COLO668 (cell line): Measurements from ENCODE around the gene PARD3.

Source experiments
- DNase-seq: peaks from one replicate; lab custom pipeline; 2025; ENCODE audit not compliant: unreplicated experiment; lab: John Stamatoyannopoulos, UW

The PARD3 gene

DNA sequence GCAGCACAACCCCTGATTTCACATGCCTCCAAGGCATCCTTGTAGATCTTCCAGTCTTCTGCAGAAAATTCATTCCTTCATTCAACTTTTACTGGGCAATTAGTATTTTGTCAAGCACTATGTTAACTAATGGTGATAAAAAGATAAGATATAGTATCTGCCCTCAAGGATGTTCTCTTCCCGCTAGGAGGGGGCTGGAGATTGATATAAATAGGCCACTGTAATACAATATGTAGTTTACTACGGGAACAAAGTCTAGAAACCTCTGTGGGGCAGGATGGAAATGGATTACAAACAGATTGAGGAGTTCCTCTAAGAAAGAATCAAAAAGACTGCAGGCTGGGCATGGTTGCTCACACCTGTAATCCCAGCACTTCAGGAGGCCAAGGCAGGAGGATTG lies 10.3 kb upstream of the PARD3 start:
- DNase-seq, result no peak

DNA sequence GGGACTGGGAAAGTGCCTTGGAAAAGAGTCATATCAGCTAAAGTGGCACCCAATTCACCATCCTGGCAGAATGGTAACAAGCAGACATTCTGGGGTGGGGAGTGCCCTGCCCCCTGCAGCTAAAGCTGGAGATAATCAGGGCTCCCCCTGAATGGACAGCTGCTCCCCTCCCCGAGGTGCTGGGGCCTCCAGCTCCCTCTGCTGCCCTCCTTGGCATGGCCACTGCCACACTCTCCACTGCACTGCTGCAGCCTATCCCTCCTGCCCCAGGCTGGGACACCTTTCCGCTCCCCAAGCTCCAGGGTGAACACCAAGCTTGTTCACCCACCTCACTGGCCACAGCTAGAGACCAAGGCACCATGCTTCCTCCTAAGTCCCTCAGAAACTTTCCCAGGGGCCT lies 9.8 kb upstream of the PARD3 start:
- no peak for DNase-seq

DNA sequence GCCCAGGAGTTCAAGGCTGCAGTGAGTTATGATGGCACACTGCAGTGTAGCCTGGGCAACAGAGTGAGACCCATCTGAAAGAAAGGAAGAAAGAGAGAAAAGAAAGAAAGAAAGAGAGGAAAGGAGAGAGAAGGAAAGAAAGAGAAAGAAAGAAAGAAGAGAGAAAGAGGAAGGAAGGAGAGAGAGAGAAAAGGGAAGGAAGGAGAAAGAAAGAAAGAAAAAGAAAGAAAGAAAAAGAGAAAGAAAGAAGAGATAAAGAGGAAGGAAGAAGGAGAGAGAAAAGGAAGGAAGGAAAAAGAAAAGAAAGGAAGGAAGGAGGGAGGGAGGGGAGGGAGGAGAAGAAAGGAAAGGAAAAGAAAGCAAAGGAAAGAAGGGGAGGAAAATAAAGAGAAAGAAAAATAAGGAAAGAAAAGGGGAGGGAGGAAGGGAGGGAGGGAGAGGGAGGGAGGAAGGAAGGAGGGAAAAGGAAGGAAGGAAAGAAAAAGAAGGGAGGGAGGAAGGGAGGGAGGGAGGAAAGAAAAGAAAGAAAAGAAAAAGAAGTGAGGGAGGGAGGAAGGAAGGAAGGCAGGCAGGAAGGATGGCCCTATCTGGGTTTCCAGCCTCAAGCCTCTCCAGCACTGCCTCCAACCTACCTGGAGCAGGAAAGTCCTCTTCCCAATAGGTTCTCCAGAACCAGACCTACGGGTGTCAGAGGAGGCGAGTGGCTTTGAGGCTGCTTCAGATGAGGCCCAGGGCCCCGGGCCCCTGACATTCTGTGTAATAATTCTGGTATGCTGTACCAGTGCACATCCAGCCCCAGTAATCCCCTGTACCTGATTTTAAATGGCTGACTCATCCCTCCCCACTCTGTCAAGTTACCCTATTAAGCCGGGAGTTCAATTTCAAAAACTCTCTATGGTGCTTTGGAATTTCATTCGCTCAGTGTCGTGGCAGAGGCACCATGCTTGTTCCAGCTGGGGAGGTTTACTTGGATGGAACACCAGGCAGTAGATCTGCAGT lies 6.8 kb upstream of the PARD3 start:
- no peak for DNase-seq

DNA sequence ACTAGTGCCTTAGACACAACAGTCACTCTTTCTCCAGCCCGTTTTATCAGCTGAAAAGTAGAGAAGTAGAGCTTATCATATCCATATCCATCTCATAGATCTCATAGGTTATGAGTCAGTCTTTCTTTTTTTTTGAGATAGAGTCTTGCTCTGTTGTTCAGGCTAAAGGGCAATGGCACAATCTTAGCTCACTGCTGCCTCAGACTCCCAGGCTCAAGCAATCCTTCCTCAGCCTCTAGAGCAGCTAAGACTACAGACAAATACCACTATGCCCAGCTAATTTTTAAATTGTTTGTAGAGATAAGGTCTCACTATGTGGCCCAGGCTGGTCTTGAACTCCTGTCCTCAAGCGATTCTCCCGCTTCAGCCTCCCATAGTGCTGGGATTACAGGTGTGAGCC lies 2.5 kb upstream of the PARD3 start:
- no peak for DNase-seq

DNA sequence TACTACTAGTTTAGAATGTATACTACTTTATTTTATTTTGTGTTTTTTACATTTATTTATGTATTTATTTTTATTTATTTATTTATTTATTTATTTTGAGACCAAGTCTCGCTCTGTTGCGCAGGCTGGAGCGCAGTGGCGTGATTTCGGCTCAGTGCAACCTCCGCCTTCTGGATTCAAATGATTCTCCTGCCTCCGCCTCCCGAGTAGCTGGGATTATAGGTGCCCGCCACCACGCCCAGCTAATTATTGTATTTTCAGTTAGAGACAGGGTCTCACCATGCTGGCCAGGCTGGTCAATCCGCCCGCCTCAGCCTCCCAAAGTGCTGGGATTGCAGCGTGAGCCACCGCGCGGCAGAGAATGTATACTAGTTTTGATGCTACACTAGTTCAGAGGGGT lies 2.0 kb upstream of the PARD3 start:
- no peak for DNase-seq

DNA sequence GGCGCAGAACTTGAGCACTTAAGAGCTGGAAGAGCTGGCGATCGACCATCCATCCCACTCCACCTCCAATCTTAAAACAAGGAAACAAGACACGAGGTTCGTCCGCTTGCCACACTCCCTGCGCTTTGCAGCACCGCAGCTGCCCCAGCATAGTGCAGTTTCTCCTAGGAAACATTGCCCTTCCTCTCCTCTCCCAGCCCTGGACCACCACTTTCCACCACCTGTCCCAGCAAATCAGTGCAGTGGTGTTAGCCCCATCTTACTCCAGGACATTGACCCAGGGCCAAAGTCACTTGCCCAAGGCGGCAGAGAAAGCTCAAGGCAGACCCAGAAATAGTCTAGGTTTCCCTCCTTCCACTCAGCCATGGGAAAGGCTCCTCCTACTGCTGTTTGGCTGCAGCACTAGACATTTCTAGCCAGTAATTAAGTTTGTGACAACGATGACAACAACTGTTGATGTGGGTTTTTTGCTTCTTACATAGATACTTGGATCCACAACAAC lies 1.5 kb upstream of the PARD3 start:
- no peak for DNase-seq

DNA sequence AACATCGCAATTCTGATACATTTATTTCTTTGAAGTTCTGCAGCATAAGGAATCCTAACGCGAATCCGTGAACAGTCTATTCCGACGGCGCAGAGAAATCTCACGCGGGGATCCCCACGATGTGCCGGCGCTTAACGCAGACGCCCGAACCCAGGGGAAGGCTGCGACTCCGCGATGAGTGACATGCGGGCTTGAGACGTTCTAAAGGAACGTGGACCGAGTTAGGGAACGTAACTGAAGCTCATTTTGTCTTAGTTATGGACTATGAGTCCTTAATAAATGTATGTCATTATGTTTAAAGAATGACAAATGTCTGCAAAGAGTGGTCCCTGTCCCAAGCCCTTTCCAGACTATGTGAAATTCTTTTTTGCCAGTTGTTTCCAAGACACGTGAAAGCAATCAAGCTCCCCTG lies 995 bp upstream of the PARD3 start:
- DNase-seq, result no peak

DNA sequence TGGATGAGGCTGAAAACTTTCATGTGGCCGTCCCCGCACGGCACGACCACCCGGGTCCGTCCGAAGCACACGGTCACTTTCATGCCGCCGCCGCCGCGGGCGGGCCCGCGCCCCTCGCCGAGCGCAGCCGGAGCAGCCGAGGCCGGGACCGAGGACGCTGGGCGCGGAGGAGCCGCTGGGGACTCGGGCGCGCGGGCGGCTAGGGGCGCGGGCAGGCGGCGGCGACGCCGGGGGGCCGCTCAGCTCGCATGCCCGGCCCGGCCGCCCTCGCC lies 247 bp downstream of the PARD3 start:
- DNase-seq, result no peak

DNA sequence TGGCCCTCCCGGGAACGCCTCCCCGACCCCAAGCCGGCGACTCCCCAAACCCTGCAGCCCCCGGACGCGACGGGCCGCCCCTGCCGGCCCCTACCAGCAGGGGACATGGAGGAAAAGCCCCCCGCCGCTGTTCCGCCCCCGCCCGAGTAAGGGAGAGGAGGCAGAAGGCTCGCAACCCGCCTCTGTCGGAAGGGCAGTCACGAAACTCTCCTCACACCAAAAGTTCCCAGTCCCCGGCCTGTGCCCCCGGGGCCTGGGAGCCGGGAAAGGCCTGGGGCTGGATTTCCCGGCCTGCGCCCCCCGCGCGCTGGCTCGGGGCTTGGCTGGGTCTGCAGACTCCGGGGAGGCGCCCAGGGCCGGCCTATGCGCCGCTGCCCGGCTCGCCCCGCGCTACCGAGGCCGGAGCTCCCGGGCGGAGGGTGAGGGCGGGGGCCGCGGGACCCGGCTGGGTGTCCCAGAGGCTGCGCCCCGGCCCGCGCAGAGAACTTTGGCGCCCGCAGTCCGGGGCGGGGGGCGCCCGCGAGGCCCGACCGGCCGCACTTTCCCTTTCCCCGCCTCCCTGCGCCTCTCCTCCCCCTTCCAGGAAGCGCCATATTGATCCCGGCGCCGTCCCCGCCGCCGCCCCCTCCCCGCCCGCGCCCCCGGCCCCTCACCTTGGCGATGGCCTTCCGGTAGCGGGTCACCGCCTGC lies 728 bp downstream of the PARD3 start:
- peak; percentile 61 for DNase-seq

DNA sequence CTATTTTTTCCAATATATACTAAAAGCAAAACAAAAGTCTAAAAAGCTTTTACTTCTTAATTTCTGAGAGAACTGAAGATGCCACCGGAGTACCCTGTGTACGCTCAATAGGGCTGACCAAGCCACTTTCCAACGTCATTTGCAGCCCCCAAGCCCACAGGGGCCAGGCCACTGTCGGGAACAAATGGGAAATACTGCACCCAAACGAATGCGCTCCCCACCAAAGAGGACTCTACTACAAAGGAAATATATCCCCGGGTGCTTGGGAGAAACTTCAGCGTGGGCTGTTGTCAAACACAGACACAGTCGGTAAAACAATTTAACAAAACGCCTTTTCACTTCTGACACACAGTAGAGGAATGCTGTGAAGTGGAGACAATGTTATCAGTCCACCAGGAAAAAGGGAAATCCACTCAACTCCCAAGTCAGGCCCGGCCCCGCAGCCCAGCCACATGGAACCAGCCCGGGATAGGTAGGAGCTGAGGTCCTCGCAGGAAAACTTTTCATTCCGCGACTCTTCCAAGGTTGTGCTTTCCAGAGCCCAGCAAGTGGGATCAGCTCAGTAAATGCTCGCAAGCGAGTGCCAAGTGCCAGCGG lies 1.4 kb downstream of the PARD3 start:
- DNase-seq, result no peak

DNA sequence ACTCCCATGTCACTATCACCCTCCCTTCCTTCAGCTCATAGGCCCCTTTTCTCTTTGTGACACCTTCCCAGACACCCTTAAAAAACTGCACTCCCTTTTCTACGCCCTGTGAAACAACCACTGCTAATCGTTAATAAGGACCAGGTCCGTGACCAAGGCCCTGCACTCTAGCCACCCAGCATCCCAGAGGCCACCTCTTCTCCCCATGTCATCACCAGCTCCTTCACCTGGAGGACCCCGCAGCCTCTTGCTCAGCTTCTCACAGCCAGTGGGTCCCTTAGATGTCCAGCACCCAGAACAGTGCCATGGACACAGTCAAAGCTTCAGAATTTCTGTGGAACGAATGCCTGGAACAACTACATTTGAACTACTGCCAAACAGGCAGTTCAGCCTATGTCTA lies 2.3 kb downstream of the PARD3 start:
- no peak for DNase-seq

DNA sequence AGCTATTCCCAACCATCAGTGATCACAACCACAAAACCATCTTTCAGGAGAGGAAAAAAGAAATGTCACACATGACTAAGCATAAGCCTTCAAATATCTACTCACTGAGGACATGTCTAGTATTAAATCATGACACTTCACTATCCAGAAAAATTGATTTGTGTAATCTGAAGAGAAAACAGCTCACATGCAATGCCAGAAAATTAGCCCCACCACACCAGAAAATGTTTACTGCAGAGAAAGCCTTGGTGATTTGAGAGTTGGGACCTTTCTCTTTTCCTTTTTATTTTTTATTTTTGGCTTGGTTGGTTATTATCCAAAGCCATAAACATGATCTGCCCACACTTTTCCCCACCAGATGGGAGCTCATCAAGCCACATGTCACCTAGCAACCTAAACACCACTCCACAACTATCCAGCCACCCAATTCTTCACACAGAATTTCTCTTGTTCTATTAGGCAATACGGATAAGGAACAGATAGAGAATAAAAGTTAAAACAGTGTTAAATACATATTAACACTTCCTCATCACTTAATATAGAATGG lies 3.1 kb downstream of the PARD3 start:
- DNase-seq, result no peak

DNA sequence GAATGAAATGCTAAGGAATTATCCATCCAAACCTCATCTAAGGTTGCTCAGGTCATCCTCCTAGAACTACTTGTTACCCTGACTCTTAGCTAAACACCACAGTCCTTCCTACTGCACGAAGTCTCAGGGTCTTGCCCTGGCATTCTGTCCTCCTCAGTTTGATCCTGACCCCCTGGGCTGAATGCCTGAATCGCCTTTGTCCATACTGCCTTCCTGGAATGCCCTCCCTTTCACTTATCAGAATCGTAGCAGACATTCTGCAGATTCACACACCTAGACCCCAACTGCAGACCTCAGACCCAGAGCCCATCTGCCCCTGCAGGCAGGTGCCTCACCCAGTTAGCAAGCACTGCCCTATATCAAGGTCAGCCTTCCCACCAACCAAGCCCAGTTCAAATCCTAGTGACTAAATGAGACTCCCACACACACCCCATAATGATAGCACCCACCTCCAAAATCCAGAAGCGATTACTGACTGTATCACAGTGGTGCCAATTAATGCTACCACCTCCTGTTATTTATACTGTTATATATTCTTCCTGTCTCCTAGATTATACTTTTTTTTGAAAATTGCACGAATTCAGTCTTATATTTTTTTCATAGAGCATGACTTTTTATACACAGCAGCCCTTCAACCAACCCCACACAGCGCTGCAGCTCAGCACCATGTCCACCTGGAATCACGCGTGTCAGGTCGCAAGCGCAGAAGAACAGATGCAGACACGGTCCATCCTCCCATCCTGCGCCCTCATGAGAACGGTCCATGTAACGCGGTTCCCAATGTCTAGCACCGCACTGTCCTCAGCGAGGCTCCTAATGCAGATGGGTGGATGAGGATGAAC lies 3.7 kb downstream of the PARD3 start:
- DNase-seq, result no peak

DNA sequence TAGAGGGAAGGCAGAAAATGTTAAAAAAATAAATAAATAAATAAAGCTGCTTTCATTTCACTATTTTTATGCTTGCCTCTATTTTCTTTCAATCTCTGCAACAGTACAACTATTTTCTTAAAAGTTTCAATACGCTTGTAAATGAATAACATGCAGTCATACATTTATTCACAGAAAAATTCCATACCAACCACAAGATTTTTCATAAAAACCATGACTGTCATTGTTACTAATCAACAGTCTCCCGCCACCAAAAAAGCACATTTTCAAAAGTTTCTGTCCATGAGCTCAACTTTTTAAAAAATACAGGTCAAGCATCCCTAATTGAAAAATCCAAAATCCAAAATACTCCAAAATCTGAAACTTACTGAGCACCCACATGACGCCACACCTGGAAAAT lies 5.3 kb downstream of the PARD3 start:
- no peak for DNase-seq

DNA sequence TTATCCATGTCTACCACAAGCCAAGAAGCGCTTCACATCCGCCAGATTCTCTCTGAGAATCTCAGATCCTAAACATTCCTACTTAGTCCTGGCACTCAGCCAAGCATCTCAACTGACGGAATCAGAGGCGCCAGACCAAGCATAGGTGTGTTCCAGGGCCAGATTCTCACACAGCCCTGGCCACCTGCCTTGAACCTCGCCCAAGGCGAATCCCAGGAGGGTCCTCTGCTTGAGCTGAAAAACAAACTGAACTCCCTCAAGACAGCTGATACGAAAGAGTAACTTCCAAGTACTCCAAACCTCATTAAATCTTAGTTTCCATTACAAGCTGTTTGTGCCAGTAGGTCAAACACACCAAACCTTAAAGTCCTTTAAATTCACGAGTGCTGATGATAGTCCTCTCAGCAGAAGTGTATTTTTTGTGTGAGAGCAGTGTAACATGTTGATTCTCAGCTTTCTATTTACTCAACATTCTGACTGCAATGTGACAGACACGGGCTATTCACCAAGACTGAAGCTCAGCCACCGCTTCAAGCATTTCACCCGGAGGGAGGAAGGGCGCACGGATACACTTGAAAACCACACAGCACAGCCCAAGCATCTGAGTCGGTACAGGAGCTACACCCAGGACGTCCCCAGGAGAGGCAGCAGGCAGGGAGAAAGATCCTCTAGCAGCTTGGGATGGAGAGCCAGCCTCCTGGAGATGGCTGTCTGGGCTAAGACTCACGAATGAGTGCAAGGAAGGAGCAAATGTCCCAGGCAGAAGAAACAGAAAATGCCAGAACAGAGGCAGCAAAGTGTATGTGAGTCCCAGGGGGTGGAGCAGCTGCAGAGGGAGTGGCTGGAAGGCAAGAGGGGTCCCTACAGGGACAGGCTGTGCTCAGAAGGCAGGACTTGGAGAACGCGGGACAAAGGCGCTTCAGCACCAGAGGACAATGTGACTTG lies 6.0 kb downstream of the PARD3 start:
- DNase-seq, result peak; percentile 37

DNA sequence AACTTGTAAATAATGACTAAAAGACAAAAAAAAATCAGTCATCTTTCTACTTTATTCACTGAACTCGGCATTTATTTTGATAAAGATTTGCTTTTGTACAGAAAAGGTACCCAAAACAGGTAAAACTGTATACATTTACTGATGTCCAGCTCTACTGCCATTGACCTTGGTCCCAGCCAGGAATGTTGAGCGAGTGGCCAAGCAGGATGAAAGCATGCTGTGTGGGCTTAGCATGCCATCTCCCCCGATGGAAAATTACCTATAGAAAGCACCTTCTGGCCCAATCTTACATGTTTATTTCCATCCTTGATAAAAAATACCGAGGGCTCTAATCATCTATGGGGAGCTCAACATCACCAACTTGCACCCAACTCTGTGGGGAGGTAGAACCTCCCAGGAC lies 6.8 kb downstream of the PARD3 start:
- no peak for DNase-seq

DNA sequence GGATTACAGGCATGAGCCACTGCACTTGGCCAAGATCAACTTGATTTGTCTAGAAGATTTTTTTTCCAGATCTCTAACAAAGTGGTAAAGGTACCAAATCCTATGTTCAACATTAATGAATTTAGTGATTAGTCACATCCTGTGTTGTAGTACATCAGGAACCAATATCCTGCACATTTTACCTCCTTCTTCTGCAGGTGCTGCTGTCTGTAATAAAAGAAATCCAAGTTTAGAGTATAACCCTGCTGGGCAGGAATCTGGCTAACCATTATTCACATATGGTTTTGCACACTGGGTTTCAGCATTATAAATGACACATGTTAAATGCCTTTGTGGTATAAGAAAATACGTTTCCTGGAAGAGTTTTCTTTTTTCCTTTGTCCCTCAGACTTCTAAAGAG lies 10.8 kb downstream of the PARD3 start:
- DNase-seq, result no peak

DNA sequence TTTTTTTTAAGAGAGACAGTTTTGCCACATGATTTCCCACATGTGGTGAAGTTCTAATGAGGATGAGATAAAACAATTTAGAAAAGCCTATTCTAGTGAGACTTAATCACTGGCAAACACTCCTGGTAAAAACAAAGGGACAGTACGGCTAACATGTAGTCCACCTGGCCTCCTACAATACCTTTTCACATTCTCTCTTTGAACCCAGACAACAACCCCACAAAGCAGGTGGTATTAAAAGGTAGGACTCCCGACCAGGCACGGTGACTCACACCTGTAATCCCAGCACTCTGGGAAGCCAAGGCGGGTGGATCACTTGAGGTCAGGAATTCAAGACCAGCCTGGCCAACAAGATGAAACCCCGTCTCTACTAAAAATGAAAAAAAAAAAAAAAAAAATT lies 12.4 kb downstream of the PARD3 start:
- peak; percentile 8 for DNase-seq

DNA sequence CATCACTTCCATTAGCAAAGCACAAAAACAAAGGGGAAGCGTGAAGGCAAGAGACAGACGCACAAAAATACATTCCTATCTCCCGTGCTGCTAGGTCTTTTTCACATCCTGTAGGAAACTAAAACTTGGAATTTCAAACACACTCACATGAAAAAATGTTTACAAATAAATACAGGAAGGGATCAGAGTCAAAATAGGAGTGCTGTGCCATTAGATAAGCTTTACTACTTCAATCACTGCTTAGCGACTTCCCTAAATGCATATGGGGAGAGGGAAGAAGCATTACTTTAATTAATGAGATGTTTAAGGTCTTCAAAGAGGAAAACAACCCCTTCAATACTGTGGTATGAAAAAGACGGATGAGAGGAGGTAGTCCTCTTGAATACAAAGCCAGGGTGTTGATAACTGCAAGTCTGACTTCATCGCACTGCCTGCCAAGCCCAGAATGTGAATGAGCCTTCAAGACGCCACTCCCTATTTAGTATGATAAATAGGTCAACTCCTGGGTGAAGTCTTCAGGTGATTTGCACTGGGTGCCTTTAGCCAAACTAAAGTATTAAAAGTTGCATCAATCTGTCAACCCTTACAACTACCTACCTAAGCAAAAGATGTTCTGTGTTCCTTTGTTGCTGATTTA lies 13.9 kb downstream of the PARD3 start:
- no peak for DNase-seq
